GM21381 (cell line): ENCODE measurements around the gene BICDL1.

Experiments
- ATAC-seq: cut with Tn5 transposase; IDR thresholded peaks from one replicate; pipeline ENCODE4 v1.9.1; 2021; ENCODE audit warnings: mild to moderate bottlenecking, moderate library complexity; ENCODE audit not compliant: unreplicated experiment

The BICDL1 gene

DNA sequence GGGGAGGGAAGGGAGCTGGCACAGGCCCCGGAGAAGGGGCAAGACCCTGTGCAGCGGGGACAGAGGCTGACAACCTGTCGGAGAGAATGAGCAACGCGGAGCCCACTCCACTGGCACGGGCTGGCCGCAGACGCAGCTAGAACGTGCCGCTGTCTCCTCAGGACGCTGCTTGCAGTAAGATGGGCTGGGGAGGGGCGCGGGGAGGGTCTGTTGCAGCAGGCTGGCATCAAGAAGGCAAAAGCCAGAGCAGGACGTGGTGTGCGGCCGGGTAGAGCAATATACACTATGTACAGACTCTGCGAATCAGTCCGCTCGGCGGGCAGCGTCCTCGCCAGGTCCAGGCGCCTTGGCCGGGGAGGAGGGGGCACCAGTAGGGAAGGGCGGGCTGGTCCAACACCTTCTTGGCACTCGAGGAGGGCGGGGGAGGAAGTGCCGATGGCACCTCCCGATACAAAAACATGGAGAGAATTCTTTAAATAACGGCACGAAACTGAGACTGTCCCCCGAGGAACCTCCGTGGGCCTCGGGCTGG, 107.7 kb downstream of the BICDL1 start:
- ATAC-seq: no peak

DNA sequence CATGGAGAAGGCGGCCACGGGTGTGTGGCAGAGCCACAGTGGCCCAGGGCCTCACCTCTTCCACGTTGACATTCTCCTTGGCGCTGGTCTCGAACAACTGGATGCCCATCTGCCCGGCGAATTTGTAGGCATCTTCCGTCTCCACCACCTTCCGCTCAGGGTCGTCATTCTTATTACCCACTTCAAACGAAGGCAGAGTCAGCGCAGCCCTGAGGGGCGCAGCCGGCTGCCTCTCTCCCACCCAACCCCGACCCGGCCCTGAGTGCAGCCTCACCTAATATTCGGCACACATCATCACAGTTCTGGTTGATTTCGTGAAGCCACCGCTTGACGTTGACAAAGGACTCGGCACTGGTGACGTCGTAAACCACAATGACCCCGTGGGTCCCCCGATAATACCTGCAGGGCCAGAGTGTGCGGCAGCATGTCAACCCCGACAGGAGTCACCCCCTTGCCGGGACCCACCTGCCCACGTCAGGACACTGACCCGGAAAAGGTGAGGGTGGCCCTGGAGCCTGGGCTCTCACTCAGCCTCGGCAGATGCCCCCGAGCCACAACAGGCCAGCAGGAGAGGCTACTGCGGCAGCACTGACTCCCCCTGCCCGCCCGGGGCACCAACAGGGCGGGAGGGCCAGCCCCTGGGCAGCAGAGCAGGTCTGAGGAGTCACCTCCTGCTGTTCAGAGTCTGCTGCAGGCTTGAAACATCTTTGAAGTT, 109.9 kb downstream of the BICDL1 start:
- no peak for ATAC-seq

DNA sequence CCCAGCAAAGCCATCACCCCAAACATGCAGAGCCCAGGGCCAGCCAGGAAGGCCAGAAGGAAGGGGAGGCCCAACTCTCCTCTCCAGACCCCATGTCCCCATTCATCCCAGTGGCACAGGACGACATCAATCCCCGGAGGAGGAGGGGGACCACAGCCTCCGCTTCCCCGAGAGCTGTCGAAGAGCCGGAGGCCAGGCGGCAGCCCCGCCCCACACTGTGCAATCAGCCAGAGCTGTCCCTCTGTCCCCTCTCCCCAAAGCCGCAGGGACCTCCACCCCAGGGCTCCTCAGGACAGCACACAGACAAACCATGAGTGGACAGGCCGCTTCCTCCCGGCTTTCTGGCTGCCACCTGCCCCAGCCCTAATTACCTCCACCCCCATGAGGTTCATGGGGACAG, 110.7 kb downstream of the BICDL1 start:
- no peak for ATAC-seq

DNA sequence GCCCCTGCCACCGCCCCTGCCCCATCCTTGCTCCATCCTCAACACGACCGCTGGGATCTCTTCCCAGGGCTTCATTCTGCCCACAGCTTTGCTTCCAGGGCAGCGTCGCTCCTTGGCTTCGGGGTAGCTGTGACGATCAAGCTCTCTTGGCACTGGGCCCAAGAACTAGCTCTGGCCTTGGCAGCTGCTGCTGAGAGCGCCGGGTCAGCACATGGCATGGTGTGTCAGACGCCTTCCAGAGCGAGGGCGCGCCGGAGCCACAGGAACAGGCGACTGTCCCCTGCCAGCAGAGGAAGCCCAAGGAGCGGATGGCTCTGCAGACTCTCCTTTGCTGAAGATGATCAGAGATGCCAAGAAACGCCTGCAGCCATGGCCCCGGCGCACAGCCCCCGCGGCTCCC, 111.6 kb downstream of the BICDL1 start:
- ATAC-seq: no peak

DNA sequence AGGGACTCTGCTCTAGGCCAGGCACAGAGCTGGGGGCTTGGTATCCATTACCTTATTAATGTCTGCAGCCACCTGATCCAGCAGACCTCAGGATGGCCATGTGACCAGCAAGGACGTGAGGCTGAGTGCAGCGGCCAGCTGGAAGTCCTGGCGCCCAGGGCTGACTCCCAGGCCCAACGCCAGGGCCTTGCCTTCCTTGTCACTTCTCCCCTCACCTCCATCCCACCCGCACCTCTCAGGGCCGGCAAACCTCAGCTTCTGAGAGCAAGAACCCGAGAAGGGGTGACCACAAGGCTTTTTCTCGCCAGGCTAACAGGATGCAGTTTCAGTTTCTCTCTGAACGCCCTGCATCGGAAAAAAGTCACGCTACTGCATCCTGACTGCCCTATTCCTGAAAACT, 112.1 kb downstream of the BICDL1 start:
- no peak for ATAC-seq

DNA sequence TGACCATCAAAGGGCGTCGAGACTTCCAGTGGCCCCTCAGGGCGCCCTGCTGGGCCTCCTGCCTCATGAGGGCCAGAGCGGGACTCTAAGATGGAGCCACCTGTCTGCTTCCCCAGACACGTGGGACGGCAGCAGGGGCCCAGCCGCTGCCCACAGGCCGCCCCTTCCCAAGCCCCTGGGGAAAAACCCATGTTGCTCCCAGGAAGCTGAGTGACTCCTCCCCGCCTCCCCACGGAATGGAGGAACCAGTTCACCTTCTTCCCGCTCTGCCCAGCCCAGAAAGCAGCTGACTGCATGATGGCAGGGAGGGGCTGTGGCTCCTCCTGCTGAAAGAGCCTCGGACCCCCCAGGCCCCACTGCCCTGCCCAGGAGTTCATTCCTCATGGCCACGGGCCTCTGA, 112.6 kb downstream of the BICDL1 start:
- ATAC-seq: no peak

DNA sequence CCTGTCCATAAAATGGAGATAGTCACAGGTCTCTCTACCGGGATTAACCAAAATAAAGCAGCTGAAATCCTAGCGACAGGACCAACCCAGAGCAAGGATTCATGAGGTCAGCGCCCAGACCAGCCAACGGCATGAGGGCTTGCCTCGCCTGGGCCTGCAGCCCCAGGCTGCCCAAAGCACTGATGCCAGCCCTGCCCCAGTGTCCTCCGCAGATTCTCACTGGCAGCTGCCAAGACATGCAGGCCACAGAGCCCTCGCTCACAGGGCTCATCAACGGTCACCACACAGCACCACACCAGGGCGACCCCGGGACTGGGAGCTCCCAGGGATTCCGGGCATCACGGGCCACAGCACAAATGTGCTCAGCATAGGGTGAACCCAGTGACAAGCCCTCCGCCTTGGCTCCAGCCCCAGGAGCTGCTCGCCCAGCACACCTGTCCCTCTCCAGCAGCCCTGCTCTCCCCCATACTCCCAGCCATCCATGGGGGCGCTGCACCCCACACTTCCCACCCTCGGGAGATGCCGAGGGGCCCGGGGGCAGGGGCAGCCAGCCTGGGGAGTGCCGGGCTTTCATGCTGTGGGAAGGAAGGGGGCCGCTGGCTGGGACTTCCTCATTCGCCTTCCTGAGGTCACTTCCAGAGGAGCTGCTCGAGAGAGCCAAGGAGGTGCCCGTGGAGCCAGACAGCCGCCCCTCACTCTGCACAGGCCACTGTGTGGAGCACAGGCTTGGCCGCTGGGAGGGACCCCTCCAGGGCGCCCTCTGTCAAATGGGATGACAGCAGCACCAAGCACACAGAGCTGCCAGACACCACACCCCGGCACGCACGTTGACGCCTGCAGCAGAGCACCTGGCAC, 113.4 kb downstream of the BICDL1 start:
- no peak for ATAC-seq

DNA sequence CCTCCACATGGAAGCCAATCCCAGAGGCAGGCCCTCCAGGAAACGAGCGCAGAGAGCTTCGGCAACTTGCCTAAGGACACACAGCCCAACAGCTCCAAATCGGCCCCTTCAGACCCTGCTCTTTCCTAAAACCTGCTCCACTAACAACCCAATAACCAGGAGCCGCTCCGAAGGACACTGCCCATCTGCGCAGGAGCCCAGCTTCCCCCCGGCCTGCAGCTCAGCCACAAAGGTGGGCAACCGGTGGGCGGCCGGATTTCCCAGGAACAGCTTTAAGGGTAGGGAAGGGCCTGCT, 114.0 kb downstream of the BICDL1 start:
- no peak for ATAC-seq

DNA sequence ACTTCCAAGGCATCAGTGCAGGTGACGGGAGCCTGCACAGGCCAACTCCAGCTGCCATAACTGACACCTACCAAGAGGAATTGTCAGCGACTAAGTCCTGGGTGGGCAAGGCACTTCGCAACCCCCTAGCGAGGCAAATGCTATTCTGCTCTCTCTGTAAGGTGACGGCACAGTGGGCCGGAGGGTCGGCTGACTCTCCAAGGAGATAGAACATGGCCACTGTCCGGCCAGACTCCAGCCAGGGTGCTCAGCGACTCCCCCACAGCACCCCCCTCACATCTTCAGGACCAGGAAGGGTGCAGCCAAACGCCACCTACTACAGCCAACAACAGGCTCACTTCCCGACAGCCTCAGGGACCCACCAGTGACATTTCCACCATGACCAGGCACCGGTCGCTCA, 114.3 kb downstream of the BICDL1 start:
- no peak for ATAC-seq

DNA sequence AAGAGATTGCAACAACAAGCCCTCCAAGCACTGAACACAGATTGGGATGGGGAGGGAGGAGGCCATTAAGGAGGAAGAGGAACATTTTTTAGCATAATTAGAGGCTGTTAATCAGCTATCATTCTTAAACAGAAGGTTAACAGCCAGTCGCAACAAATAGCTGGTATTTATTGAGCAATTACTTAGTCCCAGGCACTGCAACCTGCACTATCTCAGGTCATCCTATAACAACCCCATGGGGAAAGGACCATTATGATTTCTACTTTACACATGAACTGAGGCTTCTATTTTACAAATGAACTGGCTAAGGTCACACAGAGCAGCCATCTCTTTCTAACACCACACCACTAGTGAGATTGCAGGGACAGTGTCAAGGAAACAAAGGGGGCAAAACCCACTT, 117.1 kb downstream of the BICDL1 start:
- no peak for ATAC-seq

DNA sequence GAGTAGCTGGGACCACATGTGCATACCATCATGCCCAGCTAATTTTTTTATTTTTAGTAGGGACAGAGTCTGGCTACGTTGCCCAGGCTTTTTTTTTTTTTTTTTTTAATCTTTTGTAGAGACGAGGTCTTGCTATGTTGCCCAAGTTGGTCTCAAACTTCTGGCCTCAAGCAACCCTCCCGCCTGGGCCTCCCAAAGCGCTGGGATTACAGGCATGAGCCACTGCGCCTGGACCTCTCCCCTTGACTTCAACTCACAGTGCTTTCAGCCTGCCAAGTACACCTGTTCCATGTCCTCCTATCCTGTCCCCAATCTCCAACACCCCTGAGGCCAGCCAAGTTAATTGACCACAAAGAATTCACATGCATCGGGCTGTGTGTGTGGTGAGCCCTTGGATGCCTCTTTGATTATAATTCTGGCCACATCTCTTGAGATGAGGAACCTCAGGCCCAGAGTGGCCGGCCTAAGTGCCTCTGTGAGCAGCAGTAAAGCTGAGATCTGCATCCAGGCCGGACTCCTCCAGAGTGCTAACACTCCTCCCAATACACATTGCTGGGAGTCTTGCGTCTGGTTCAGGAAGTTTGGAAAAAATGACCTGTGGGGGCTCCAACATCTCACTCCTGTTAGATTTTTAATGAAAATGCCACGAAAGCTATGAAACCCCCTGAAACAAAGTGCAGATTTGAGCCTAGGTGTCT, 120.7 kb downstream of the BICDL1 start:
- no peak for ATAC-seq

DNA sequence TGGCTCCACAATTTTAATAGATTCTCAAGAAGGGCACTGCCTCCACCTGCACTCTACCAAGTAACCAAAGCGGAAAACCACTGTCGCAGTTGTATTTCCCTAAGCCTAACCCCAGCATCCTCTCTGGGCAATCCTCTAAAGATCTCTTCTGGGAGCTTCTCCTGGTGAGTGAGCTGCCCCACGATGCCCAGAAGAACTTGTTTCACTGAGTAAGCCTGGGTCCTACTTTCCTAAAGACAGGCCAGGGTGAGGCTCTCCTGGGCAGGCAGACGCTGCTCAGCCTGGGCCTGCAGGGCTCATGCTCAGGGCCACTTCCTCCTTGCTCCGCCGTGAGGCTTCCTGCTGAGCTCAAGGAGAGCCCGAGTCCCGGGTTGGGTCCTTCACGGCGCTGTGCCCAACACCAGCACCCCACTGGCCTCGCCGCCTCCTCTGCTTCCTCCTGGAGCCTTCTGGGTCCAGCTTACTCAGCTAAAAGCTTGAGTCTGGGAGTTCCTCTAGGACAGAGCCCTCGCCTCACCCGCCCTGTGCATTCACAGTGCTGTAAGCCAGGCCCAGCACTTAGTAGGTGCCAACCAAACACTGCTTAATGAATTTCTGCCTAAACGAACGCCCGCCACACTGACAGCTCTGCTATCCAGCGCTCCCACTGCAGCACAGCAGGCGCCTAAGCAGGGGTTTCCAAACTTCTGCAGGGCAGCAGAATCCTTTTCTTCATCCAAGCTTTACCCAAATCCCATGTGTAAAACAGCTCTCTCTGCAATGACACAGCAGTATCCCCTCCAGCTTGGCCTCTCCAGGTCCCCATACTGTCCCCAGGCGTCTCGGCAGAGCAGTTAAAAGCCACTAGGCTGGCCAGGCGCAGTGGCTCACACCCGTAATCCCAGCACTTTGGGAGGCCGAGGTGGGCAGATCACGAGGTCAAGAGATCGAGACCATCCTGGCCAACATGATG, 121.8 kb downstream of the BICDL1 start:
- peak; percentile 63 for ATAC-seq

DNA sequence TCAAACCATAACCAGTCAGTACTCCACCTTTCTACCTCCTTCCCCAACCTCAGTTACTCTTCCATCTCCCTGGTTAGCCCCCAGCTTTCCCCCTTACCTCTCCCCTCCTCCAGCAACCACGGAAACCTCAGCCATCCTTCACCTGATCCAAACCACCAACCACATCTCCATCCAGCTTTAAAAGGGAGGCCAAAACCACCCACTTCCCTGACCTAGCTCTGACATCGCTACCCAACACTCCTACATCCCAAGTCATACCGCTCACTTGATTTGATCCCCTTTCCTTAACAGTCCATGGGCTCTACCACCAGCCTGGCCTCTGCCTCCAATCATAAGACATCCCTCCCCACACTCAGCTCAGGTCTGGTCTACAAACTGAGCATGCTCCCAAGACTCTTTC, 126.0 kb downstream of the BICDL1 start:
- ATAC-seq: no peak

DNA sequence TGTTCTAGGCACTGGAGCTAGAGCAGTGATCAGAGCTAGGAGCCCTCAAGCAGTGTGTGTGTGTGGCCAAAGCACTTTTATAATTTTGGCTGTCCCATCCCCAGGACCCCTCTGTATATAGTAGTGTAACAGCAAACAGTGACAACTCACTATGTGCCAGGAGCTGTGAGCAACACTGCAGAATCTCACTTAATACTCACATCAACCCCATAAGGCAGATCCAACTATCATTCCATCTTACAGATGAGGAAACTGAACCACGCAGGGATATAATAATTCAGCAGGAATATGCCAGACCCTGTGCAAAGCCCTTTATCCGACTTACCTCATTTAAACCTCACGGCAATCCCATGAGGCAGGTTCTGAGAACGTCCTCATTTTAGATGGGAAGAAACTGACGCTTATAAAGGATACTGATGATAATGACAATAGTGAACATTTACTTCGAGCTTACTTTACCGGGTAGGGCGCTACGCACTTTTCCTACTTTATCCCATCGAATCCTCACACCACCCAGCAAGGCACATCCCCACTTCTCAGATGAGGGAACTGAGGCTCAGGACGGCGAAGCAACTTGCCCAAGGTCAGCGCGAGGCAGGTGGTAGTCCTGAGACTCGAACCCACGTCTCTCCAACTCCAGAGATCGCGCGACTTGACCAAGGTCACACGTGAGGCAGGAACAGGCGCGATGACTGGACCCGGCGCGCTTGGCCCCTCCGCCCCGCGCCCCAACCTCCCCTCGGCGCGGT, 126.8 kb downstream of the BICDL1 start:
- no peak for ATAC-seq

DNA sequence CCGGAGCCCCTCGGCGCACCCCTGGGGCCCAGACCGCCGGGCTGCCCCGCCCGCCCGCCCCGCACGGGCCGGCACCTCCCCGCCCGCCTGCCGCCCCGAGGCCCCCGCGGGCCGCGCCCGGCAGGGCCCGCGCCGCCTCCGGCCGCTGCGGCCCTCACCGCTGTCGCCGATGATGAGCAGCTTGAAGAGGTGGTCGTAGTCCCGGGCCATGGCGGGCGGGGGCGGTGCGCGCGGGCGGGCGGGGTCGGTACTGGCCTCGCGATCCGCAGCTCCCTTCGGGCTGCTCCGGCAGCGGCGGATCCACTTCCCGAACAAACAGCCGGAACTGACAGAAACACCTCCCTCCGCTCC, 127.4 kb downstream of the BICDL1 start, which contains the start of gene RAB35:
TSS of gene RAB35 (minus strand) at position 313 of the 351 bp plus-strand sequence. CDS start at position 210, 103 bp downstream.
- no peak for ATAC-seq

DNA sequence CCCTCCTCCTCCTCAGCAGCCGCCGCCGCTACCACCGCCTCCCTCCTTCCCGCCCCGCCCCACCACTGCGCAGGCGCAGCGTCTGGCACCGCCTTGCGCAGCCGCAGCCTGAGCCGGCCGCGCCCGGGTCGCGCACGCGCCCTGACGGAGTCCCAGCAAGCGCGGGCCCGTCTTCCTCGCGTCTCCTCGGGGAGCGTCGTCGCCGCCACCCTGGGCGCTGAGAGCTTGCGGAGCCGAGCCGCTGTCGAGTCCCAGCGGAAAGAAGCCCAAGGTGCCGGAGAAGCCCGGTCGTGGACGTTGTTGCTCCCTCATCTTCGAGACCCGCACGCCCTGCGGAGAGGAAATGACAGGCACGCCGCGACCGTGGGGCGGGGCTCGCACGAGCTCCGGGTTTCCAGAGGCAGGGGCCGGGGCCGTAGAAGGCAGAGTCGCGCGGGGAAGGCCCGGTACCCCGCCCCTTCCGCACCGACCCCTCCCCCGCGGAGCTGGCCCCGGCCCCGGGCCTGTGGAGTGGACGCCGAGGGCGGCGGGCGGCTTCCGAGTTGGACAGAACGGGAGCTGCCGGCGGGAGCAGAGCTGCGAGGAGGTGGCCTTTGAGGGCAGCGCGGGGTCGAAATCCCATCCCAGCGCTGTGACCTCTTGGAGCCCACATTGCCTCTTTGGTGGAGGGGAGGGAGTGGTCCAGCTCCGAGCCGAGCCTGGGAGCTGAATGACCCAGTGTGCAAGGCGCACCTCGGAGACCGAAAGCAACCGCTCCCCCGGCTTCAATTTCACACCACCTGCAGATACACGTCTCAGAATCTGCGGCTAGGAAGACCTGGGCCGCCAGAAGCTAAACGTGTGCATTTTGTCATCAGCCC, 128.0 kb downstream of the BICDL1 start:
- peak; percentile 44 for ATAC-seq

DNA sequence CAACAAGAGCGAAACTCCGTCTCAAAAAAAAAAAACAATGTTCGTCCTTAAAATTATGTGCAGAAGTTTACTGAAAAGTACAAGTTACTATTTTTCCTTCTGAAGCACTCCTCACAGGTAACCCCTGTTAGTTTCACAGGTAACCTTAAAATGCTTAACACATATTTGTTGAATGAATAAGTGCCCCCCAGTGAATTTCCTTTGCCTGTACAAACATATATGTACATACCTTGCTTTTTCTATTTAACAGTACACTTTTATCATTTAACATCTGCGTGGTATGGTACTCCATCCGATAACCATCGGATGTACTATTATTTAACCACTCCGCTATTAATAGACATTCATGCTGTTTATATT, 128.9 kb downstream of the BICDL1 start:
- no peak for ATAC-seq

DNA sequence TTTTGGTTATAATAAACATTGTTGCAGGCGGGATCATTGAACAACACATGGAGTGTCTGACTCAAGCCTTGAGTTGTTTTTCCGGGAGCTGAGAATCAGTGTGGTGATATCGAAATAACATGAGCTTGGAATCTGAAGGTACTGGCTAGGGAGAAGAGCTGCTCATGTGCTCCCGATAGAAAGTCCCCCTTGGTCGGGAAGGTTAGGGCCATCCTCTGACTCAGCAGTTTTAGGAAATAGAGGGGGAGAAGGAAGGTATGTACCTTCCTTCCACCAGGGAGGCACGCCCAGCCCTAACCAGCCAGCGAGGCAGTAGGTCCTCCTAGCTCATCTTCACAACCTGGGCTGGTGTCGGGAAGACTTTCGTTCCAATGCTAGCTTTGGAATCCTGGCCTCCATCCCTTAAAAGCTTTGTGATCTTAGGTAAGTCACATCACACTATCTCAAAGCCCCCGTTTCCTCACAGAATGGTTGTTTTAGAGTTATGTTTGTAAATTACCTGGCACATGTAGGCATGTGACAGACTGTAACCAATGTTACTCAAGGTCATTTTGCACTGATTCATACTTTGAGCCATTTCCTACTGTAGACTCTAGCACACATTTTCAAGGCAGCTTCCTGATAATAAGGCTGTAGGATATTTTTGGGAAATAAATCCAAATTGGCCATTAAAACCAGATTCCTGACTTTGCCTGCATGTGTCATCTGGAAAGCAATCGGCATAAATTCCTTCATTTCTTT, 129.5 kb downstream of the BICDL1 start:
- ATAC-seq: no peak
